Measurements from ENCODE around the gene TTC7B.

DNA sequence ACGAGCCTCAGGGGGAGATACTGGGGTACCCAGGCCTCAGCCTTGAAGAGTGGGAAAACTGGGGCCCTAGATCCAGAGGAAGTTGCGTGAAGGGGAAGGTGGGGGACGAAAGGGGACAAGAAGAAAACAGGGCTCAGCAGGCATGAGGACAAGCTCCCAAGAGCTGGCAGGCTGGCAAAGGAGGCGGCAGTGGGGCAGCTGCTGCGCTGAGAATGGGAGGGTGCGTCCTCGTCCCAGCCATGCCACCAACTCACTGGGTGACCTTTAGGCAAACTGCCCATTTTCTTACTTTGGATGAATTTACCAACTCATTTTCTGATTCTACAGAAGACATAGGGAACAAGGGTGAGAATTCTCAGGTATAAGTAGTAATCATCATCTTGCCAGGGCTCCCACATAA, 133.6 kb downstream of the TTC7B start:
- TF ChIP-seq ZNF274 (IDR thresholded peaks at IDR 0.05; ENCODE audit: low read depth, low read length) = no peak
- no peak for TF ChIP-seq YY1 (IDR thresholded peaks at IDR 0.05; ENCODE audit: insufficient read depth, insufficient read length)
- TF ChIP-seq SUZ12 (IDR thresholded peaks at IDR 0.05; ENCODE audit: extremely low read depth, insufficient read depth, insufficient read length) = no peak

Measured in NT2/D1 (cell line).